NT2/D1 (cell line): ENCODE results near the gene RPN1.

Experiments
- YY1 ChIP-seq: IDR thresholded peaks from 2 replicates; pipeline ENCODE4 v1.6.1; 2011; ENCODE audit not compliant: insufficient read length, insufficient read depth
- ZNF274 ChIP-seq: IDR thresholded peaks from 2 replicates; pipeline ENCODE4 v1.6.1; 2011; ENCODE audit warnings: mild to moderate bottlenecking, low read depth, low read length

DNA sequence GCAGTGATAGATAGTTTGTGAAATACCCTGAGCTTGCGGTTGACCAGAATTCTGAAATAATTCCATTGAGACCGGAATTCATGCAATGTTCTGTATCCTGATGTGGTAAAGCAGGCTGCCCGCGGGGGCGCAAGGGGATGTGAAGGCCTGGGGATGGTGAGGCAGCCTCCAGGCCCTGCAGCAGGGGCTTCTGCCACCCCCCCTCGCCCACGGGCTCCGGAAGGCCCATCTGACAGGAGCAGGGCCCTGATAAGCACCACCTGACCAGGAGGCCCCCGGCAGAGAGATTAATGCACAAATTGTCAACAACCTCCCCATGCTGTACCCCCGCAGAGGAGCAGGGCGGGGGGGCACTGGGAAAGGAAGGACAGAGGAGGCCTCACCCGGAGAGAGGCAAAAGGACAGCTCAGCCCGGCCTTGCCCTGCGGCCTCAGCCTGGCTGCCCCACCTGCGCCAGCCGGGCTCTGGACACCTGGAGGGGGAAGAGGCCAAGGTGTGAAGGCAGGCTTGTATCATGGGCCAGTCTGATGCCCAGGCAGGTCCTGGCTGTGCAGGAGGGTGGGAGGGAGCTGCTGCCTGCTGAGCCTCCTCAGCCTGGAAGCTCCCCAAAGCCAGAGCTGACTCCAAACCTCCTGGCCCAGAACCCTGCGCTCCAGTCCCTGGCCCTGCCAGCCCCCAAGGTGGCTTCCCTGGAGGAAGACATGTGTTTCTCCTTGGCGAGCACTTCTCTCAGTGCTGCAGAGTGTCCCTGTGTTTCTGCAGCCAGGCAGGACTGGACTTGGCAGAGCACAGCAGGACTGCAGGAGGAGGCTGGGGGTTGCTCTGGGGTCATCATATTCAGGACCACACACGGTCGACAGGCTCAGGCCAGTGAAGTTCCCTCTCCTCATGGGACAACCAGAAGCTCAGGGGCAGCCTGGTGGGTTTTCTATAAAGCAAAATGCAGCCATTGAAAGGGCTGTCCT, 46.5 kb downstream of the RPN1 start:
- TF ChIP-seq YY1, result no peak
- no peak for TF ChIP-seq ZNF274
